HFFc6 (cell line): Measurements from ENCODE around the gene PTPN18. TPM values are rescaled to one million over a fixed set of nuclear protein-coding genes. Genes with fewer than 3 reads are reported as not detected.

Experiments used
- DNase-seq: peaks from one replicate; pipeline ENCODE4 v3.0.0-alpha.2; 2018
- H3K27ac Mint-ChIP-seq: 2 replicates; pipeline ENCODE4 v1.8.0; 2020; ENCODE audit warnings: mild to moderate bottlenecking, mixed read lengths
- H3K27me3 Mint-ChIP-seq: 2 replicates; pipeline ENCODE4 v1.8.0; 2021; ENCODE audit warnings: mild to moderate bottlenecking, moderate library complexity, mixed read lengths; ENCODE audit not compliant: insufficient read depth
- H3K36me3 Mint-ChIP-seq: 2 replicates; pipeline ENCODE4 v1.8.0; 2021; ENCODE audit warnings: low read depth, mixed read lengths
- H3K4me1 Mint-ChIP-seq: 2 replicates; pipeline ENCODE4 v1.8.0; 2020; ENCODE audit warnings: low read depth, mixed read lengths
- H3K4me3 Mint-ChIP-seq: 2 replicates; pipeline ENCODE4 v1.8.0; 2020; ENCODE audit warnings: mild to moderate bottlenecking, moderate library complexity, mixed read lengths
- H3K9me3 Mint-ChIP-seq: 2 replicates; pipeline ENCODE4 v1.8.0; 2020; ENCODE audit warnings: mild to moderate bottlenecking, mixed read lengths
- total RNA-seq, 6 experiments: library from RNA; stranded (reverse); fragmentation: NEBNext Ultra II Directional; extraction: Animal tissue kit (Norgen Biotek cat#: 25700); gene quantifications; 2 replicates in 1 of 6; 3 replicates in 5 of 6; pipeline ENCODE4 v1.2.3, GENCODE V29; 2021
- TF ChIP-seq, protein P1 (sequence below): fragments of 200-600 bp; sonication (generic); IDR thresholded peaks from 2 replicates; pipeline ENCODE4 v1.5.0; 2021; ENCODE audit warnings: antibody characterized with exemption, mild to moderate bottlenecking

Gene PTPN18
- total RNA-seq, 6 experiments from 2014 or later = 15.5 to 18.9 (median 17.5) TPM

DNA sequence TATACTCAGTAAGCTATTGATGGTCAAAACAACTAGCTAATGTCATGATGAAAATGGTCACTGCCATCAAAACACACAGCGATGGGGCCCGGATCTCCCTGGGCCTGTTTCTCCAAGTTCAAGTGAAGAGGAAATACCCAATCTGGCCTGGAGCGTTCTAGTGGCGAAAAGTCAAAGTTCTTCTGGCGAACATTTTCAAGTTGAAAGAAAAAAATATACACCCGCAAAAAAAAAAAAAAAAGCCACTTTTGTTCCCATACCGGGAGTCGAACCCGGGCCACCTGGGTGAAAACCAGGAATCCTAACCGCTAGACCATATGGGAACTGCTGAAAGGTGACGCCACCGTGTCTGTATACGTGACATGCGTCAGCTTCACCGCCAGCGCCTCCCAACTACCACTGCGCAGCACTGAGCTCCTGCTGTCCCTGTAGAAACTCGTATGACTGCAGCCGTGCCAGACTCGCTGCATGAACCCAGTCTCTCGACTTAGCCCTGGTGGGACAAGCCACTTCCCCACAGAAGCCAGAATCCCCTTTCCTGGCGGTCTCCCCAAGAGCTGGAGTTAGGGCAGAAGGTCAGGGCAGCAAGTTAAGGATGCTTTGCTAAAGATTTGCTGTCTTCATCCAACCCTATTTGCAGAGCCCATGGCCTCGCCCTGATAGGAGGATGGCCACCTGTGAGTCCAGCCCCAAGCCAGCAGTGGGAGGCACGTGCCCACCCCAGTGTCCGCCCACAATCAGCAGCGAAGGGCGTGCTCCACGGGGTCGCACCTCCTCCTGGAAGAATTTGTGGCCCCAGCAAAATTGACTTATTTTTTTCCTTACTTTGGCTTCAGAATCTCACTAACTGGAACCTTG is 18.8 kb upstream of the PTPN18 start:
- Mint-ChIP-seq H3K4me3 (peak overlapping the region; percentile 74), H3K27ac (peak overlapping the region; percentile 77), H3K27me3 (peaks cover 9% of the 10 kb centered on the region), H3K4me1 (peaks cover 41% of the 10 kb centered on the region), H3K9me3 (no peaks in the 10 kb centered on the region; the same call in 1 of the 2 replicates), H3K36me3 (peaks cover 8% of the 10 kb centered on the region; the same call in 1 of the 2 replicates)
- peak; percentile 72 for DNase-seq
- TF ChIP-seq, protein P1, sequence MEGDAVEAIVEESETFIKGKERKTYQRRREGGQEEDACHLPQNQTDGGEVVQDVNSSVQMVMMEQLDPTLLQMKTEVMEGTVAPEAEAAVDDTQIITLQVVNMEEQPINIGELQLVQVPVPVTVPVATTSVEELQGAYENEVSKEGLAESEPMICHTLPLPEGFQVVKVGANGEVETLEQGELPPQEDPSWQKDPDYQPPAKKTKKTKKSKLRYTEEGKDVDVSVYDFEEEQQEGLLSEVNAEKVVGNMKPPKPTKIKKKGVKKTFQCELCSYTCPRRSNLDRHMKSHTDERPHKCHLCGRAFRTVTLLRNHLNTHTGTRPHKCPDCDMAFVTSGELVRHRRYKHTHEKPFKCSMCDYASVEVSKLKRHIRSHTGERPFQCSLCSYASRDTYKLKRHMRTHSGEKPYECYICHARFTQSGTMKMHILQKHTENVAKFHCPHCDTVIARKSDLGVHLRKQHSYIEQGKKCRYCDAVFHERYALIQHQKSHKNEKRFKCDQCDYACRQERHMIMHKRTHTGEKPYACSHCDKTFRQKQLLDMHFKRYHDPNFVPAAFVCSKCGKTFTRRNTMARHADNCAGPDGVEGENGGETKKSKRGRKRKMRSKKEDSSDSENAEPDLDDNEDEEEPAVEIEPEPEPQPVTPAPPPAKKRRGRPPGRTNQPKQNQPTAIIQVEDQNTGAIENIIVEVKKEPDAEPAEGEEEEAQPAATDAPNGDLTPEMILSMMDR = peak; percentile 35

DNA sequence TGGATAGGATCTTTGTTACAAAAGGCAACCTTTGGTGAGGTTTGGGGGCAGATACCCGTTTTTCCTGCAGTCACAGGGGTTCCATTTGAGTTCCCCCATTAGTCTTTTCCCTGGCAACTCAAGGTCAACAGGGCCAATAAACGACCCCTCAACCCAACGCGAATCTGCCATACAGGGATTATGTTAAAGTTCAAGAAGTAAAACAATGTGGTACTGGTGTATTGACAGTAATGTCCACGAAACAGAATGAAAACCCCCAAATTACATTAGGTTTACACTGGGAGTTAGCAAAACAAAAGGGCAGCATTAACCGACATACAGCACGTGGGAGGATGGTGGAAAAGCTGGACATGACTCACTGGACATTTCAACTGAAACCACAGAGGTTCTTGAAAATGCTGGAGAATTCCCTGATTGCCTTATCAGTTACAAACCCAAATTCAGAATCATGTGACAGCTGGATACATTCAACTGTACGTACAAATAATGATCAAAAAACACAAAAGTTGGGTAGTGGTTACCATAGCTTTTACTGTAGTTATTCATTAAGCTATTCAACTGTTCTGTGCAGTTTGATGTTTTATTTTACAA is 18.0 kb upstream of the PTPN18 start:
- Mint-ChIP-seq H3K36me3 (peaks cover 8% of the 10 kb centered on the region; the same call in 1 of the 2 replicates), H3K4me3 (peak overlapping the region; percentile 74), H3K27ac (peak overlapping the region; percentile 77), H3K27me3 (peaks cover 12% of the 10 kb centered on the region), H3K9me3 (no peaks in the 10 kb centered on the region; the same call in 1 of the 2 replicates), H3K4me1 (peaks cover 34% of the 10 kb centered on the region)
- TF ChIP-seq, protein P1 = no peak
- peak; percentile 66 for DNase-seq

DNA sequence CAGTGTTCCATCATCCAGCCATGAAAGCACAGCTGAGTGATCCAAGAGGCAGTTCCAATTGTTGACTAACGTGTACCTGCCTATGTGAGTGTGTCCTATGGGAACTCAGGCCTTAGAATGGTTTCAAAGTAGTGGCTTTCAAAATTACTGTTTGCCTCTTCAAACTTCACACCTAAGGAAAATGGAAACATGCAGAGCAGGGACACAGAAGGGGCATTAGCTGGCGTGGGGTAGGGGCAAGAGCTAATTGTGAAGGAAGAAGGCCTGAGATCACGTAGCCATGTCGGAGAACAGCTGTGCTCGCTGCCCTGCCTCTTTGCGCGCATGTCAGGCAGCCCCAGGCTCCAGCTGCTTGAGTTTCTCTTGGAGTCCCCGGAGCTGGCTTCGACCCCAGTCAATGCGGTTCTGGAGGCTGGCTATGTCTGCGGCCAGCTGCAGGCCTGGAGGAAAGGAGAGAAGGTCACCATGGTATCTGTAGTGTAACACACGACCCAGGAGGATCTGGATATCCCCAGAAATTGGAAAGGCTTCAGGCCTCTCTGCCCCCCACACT is 17.0 kb upstream of the PTPN18 start:
- peaks cover 14% of the 10 kb centered on the region for H3K27me3 Mint-ChIP-seq
- TF ChIP-seq, protein P1 = no peak
- H3K27ac Mint-ChIP-seq = no peak overlapping the region
- DNase-seq = no peak
- no peaks in the 10 kb centered on the region; the same call in 1 of the 2 replicates for H3K9me3 Mint-ChIP-seq
- H3K36me3 Mint-ChIP-seq = peaks cover 11% of the 10 kb centered on the region; the same call in 1 of the 2 replicates
- no peak overlapping the region for H3K4me3 Mint-ChIP-seq
- H3K4me1 Mint-ChIP-seq = peaks cover 33% of the 10 kb centered on the region

DNA sequence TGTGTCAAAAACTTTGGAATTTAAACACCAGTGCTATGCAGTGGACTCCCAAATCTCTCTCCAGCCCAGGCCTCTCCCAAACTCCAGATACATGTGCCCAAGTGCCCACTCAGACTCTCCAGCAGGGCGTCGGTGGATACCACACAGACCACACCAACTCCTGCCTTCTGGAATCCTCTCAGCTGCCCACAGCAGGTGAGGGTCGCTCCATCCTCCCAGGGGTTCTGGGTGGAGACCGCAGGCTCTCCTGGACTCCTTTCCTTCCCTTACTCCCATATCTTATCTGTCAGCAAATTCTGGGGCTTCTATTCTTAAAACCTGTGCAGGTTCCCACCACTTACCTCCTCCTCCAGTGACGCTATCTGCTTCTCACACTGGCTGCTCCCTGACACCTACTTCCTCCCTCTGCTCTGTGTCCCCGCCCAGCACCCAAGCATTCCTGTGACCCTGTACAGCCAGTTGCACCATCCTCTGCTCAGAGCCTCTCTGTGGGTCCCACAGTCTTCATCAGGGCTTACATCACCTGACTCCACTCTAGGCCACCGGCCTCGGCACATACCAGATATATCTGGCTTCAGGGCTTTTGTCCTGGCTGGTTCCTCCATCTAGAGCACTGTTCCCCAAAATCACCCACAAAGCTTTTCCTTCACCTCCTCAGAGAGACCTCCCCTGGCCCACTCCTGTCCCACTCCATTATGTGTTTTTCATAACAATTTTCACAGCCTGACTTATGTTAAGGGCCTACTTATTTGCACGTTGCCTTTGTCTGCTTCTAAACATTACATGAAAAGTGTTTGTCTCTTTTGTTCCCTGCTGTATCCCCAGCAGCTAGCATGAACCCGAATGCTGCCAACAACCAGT is 15.7 kb upstream of the PTPN18 start:
- no peak for DNase-seq
- peaks cover 17% of the 10 kb centered on the region for H3K36me3 Mint-ChIP-seq
- H3K9me3 Mint-ChIP-seq = no peaks in the 10 kb centered on the region; the same call in 1 of the 2 replicates
- peaks cover 14% of the 10 kb centered on the region for H3K27me3 Mint-ChIP-seq
- TF ChIP-seq, protein P1 = no peak
- H3K4me3 Mint-ChIP-seq = no peak overlapping the region
- H3K27ac Mint-ChIP-seq = no peak overlapping the region
- peaks cover 33% of the 10 kb centered on the region for H3K4me1 Mint-ChIP-seq

DNA sequence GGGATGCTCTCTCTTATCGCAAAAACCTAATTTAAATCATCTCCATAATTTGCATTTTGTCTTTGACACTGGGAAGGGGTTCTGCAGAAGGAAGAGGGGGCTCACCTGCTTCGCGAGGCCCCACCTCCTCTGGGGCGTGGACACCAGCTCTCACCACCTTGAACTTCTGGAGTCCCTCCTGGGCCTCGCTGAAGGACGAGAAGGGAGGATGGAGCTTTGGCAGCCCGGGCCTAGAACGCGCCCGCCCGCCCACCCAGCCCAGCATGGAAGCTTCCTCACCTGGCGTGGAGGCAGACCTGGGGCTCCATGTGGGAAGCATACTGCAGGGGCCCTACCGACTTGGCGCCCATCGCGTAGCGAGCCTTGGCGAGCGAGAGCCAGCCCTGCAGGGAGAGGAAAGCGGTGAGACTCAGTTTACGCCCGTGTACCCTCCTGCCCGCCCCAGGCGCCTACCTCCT is 14.3 kb upstream of the PTPN18 start:
- H3K4me1 Mint-ChIP-seq = peaks cover 32% of the 10 kb centered on the region
- no peak for DNase-seq
- H3K27me3 Mint-ChIP-seq = peaks cover 14% of the 10 kb centered on the region
- peak overlapping the region; percentile 94 for H3K27ac Mint-ChIP-seq
- TF ChIP-seq, protein P1 = no peak
- H3K36me3 Mint-ChIP-seq = peaks cover 28% of the 10 kb centered on the region
- H3K9me3 Mint-ChIP-seq = no peaks in the 10 kb centered on the region; the same call in 1 of the 2 replicates
- peak overlapping the region; percentile 99 for H3K4me3 Mint-ChIP-seq
